ENCODE results near the gene ARHGAP26.
"Not testable (repeated sequence)": the region's sequence is repeated elsewhere in the genome, so short reads cannot be mapped to it uniquely, and the experiment has no call there.

Gene ARHGAP26

GRCh38 chr5:142911775-142912174, 141.6 kb downstream of the ARHGAP26 start:
- DNase-seq = no peak

DNA sequence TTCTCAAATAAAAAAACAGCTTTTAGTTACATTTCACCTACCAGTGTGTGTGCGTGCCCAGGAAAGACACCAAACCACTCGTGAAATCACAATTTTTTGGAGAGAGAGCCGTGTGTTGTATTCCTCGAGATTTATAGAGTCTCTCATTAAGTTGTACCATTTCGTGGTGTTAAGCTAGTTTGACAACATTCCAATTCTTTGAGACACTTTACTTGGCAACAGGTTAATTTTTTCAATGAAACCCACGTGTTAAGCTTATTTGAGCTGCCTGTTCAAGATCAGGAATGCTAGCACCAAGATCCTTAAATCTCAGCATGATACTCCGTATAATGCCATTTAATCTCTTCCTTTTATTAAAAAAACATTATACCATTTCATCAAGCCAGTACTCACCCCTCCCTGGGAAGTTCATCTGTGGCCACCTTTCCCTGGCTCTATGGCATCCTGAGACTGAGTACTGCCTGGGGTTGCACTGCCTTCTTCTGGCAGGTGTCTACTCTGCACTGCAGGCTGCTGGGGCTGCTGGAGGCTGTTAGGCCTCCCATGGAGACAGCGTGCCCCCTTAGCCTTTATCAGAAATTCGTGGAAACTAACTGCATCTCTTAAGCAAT, 143.7 kb downstream of the ARHGAP26 start:
- peak; percentile 66 for DNase-seq

GRCh38 chr5:142915038-142915437, 144.9 kb downstream of the ARHGAP26 start:
- no peak for DNase-seq

- DNase-seq = peak; percentile 80
Measured at GRCh38 chr5:142915813-142916424, 145.7 kb downstream of the ARHGAP26 start.

- DNase-seq = no peak
Measured at GRCh38 chr5:142918959-142919635, 148.9 kb downstream of the ARHGAP26 start.

DNA sequence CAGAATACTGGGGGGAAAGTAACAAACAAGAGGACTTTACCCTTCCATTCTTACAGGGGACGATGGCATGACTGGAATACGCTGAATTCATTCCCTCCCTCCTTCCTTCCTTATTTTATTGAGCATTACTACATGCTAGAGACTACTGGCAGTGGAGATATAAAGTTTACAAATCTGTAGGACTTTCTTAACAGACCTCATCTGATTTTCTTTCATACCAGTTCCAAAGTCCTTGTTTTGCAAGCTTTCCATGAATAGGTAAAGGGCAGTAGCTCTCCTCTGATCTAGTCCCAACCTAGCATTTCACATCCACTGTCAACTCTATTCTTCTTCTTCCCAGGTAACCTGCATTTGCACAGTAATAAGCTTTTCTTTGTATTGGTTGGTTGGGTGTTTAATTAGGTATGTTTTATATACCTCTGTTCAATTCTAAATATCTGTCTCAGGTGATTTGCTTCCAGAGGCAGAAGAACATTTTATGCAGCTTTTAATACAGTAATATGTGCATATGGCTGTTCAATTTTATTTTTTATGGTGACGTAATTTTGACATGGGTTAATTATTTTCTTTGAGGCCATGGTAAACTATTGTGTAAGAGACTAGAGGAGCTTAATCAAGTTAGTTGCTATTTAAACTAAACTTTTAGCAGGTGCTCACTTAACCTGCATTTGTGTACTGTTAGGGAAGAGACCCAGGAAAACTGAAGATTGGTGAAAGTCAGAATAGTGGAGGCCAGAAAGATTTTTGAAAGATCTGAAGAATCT, 150.9 kb downstream of the ARHGAP26 start:
- DNase-seq = no peak

- DNase-seq = no peak
Measured at GRCh38 chr5:142922223-142922952, 152.2 kb downstream of the ARHGAP26 start.

DNA sequence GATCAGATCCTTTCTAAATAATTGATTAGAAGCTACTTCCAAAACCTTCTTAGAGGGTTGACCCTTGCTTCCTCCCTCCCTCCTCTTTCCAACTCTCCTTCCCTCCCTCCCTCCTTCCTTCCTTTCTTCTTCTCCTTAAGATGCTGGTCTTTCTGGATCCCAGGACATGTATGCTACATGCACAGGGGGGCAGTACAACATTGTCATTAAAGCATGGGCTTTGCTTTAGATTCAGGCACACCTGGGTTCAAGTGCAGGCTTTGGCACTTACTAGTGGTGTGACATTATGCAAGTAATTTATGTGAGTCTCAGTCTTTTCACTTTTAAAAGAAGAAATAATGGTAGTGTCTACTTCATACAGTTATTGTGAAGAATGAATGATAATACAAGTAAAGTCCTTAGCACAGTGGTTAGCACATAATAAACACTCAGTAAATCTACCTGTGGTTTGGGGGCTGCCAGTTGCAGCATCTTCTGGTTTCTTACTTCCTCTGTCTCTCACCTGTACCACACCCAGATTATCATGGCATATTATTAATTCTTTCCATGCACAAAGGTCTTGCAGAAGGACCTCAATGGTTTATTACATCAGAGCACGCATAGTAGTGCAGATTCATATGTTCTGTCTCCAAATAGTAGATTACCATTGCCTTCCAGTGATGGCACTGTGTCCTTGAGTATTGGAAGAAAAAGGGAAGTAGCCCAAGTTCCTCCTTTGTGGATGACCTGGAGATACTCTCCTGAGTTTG, 154.1 kb downstream of the ARHGAP26 start:
- no peak for DNase-seq

- no peak for DNase-seq
Measured at GRCh38 chr5:142925795-142926194, 155.6 kb downstream of the ARHGAP26 start.

DNA sequence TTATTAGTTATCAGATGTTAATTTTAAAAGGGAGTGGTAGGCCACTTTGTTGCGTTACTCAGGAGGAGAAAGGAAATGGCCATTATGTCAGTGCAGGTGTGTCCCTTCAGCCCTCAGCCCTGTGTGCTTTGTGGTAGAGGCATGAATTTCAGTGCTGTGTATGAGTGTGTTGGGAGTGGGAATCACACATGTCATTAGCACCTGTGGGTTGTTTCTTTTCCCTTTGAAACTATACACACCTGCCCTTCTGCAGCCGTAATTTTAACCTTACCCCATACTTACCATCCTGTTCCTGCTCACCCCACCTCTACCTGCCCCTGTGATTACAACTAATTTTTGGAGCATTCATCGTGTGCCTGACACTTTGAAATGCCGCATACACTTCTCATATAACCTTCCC, 156.4 kb downstream of the ARHGAP26 start:
- DNase-seq = no peak

DNA sequence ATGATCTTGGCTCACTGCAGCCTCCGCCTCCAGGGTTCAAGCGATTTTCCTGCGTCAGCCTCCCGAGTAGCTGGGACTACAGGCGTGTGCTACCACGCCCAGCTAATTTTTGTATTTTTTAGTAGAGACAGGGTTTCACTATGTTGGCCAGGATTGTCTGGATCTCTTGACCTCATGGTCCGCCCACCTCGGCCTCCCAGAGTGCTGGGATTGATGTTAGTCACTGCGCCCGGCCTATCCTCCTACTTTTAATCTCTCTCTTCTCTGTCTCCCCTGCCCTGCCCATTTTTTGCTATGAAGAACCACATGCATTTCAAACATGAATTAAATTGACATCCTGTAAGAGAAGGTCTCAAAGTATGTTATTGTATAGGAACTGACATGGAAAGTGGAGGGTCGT, 158.8 kb downstream of the ARHGAP26 start:
- DNase-seq = not testable (repeated sequence)

- DNase-seq = no peak
Measured at GRCh38 chr5:142929587-142929986, 159.4 kb downstream of the ARHGAP26 start.

DNA sequence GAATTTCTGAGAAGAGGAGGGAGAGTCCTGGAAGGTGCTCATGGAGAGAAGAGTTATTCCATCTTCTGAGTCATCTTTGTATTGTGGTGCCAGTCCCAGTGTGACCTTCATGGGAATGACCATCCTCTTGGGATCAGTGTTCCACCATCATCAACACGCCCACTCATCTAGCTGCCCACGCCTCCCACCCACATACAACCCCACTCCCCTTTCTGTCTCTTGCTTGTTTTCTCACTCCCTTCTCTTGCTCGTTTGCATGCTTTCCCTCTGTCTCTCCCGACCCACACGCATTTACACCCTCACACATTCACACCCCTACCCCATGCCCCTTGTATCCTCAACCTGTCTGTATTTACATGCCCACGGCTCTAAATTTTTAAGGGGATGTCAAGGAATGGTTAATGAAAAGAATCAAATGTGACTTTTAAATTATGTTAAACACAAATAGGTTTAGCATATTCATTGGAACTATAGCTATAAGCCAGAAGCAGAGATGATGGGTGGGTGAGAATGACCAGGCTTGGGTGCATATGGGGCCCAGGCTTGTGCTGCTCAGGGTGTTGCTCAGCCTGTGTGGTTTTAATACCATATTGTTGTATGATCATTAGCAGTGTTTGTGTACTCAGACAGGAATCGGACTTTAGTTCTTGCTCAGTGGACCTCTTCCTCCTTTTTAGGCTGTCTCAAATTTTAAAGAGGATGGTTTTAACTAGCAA, 160.4 kb downstream of the ARHGAP26 start:
- no peak for DNase-seq

DNA sequence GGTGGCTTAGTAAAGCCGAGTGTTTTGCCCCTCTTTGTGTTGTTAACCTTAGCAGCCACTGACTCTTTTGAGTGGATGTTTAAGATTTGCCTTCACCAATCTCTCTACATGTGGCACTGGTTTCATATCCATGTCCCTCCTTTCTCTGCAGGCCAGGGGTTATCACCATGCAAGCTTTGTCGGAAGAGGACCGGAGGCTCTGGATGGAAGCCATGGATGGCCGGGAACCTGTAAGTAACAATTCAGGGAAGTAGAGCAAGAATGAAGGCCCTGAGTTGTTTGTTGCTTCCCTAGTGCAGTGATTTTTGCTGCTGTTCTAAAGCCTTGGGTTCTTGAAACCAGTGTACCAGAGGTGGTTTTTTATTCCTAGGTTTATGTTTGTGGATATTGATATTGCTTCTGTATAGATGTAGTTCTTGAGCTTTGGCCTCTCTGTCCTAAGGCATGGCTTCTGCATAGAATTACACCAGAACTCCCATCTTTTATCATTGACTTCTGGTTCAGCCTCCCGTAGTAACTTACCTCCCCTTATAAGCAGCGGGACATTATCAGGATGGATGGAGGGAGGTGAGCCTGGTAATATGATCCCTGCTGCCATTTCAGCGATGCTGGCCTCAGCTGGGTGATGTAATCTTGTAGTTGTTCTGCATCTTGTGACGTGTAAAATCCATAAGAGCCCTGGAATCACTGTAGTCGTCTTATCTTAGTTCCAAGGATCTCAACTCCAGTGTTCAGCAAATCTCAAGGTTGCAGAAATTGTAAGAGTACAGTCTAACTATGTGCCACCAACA, 161.9 kb downstream of the ARHGAP26 start:
- DNase-seq = no peak

- DNase-seq = no peak
Measured at GRCh38 chr5:142934051-142934762, 164.0 kb downstream of the ARHGAP26 start.

DNA sequence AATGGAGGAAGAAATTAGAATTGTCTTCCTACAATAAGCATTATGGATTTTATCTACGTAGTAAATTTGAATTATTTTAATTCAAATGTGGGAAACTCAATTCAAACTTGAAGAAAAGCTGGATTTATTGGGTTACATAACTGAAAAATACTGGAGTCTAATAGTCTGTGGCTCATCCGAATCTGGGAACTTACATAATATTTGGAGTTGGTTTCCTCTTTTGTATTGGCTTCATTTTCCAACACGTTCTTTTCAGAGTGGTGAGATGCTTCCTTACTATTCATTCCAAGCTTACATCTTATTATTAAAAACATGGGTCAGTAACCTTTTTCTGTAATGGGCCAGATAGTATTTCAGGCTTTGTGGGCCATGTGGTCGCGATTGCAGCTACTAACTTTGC, 164.8 kb downstream of the ARHGAP26 start:
- no peak for DNase-seq

DNA sequence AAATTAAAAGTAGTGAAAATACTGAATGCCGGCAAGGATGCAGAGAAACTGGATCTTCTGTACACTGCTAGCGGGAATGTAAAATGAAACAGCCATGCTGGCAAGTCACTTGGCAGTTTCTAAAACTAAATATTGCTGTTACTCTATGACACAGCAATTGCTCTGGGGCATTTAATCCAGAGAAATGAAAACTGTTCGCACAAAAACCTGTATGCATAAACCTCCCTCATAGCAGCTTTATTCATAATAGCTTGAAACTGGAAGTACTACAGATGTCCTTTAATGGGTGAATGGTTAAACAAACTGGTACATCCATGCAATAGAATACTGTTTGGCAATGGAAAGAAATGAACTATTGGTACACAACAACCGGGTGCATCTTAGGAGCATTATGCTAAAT, 167.2 kb downstream of the ARHGAP26 start:
- no peak for DNase-seq

- no peak for DNase-seq
Measured at GRCh38 chr5:142938266-142938880, 168.2 kb downstream of the ARHGAP26 start.

DNA sequence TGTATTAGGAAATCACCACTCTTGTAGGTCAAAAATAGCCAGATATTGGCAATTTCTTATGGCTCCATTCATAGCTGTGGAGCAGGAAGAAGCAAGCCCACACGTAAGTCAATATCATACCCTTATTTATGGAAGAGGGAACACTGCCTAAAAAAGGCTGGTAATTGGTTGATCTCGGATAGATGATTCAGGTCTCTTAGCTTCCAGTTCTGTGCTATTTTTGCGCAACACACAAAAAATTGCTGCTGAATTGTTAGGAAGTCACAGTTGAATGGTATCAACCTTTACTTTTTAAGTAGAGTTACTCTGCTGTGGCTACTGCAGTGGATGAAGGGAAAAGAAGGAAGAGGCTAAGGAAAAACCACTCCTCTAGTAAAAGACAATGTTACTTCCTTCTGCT, 168.8 kb downstream of the ARHGAP26 start:
- no peak for DNase-seq

- no peak for DNase-seq
Measured at GRCh38 chr5:142939884-142940283, 169.7 kb downstream of the ARHGAP26 start.
